GM21381 (cell line): ENCODE results near the gene FLRT1.
"Not testable (repeated sequence)": the region's sequence is repeated elsewhere in the genome, so short reads cannot be mapped to it uniquely, and the experiment has no call there.

ENCODE experiments used
- ATAC-seq: cut with Tn5 transposase; IDR thresholded peaks from one replicate; pipeline ENCODE4 v1.9.1; 2021; ENCODE audit warnings: mild to moderate bottlenecking, moderate library complexity; ENCODE audit not compliant: unreplicated experiment

The FLRT1 gene

GRCh38 chr11:64044730-64045393, 9.1 kb downstream of the FLRT1 start:
- no peak for ATAC-seq

DNA sequence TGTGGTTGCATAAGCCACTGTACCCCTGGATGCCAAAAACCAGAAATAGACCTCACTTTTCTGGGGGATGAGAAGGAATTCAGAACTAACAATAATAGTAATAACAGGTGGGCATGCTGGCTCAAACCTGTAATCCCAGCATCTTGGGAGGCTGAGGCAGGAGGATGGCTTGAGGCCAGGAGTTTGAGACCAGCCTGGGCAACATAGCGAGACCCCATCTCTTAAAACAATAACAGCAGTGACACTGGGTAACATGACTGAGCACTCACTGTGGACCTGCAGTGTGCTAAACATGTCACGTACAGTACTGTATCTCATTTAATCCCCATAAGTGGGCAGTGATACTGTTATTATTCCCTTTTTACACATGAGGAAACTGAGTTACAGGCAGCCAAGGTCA, 10.0 kb downstream of the FLRT1 start:
- ATAC-seq, result no peak

- ATAC-seq, result not testable (repeated sequence)
Measured at GRCh38 chr11:64047373-64047772, 11.6 kb downstream of the FLRT1 start.

DNA sequence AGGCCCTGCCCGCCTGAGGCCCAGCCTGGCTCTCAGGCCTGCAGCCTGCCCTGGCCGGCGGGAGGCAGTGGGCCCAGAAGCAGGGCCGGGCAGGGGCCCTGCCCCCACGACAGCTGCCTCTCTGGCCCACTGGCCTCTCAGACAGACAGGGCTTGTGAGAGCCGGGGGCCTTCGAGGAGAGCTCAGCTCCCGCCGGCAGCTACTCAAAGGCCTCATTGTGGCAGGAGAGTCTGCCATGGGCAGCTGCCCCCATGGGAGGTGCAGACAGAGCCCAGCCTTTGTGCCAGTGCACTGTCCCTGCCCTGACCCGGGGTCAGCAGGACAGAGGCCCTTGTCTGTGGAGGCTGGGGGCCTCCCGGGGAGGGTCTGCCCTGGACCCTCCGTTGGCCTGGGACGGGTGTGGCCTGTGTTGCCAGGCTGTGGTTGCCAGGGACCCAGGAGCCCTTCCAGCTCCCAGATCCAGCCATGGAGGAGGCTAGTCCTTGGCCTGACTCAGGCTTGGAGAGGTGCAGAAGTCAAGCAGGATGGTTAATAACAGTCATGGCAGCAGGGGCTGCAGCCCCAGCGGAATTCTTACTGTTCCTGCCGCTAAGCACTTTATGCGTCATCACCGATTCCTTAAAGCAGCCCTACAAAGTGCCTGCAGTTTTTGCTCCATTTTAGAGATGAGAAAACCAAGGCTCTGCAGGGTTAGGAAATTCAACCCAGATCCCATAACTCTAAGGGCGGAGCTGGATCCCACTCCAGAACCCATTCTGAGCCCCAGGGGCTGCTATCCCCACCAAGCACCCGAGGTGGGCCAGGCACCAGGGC, 12.5 kb downstream of the FLRT1 start:
- ATAC-seq, result no peak

DNA sequence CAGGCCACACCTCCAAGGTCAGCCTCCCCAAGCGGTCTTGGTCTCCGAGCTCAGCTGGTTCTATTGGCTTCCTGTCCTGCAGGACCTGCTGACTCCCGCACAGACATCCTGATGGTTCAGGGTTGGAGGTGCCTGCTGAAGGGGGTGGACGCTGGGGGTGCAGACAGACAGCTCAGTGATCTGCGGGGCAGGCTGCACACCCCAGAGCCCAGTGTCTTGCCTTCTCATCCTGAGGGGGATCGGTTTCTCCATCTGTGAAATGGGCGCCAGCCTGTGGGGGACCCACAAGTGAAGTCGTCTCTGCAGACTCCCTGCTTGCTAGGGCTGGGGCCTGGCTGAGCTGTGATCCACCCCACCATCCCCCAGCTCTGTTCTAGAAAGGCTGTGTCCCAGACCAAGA, 13.8 kb downstream of the FLRT1 start:
- ATAC-seq, result no peak

DNA sequence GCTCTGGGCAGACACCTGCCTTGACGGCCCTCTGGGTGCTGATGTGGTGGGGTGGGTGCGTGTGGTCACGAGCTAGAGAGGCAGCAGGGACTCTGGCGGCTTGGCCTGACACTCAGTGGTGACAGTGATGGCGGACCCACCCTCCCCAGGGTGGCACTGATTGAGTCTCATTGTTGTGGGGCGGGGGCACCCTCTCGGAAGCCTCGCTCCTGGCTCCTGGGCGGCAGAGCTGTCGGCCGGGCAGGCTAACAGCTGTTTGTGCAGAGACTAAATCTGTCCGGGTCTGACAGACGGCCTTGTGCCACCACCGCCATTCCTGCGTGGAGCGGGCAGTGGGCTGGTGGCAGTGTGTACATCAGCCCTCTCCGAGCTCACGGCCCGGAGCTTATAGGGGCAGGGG, 15.6 kb downstream of the FLRT1 start:
- ATAC-seq, result no peak

DNA sequence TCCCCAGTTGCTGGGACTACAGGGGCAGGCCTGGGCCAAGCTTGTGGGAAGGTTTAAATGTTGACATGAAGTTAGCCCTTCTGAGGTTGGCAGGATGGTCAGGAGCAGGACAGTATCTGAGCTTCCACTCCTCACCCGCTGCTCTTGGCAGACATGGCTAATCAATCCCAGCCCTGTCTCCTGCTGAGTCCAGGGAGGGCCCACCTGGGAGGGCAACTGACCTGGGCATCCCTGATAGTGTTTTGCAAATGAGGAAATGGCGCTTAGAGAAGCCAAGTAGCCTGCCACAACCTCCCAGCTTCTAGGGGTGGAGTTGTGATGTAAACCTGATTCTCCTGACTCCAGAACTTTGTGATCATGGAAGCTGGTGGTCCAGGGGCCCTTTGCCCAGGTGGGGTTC, 16.7 kb downstream of the FLRT1 start:
- ATAC-seq, result no peak

- no peak for ATAC-seq
Measured at GRCh38 chr11:64052938-64053622, 17.3 kb downstream of the FLRT1 start.

GRCh38 chr11:64053699-64054098, 18.0 kb downstream of the FLRT1 start:
- ATAC-seq, result no peak

DNA sequence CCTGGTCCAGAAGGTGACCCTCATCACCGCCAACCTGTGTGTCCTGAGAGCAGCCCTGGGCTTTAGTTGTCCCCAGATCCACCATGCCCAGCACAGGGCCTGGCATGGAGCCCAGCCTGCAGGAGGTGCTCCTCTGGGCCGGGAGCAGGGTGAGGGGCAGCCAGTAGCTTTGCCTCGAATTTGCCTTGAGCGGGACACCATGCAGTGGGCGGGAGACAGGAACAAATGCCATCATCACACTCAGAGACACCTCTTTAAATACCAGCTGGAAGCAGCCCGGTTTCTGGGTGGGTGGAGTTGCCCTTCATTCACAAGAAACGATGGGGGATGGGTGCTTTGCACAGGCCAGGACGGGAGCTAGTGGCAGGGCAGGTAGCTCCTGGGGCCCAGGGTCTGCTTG, 19.3 kb downstream of the FLRT1 start:
- no peak for ATAC-seq

- no peak for ATAC-seq
Measured at GRCh38 chr11:64056213-64056785, 20.6 kb downstream of the FLRT1 start.

- ATAC-seq, result no peak
Measured at GRCh38 chr11:64056861-64057260, 21.1 kb downstream of the FLRT1 start.

GRCh38 chr11:64057890-64058289, 22.2 kb downstream of the FLRT1 start:
- ATAC-seq, result no peak

GRCh38 chr11:64058494-64058893, 22.8 kb downstream of the FLRT1 start:
- ATAC-seq, result no peak

DNA sequence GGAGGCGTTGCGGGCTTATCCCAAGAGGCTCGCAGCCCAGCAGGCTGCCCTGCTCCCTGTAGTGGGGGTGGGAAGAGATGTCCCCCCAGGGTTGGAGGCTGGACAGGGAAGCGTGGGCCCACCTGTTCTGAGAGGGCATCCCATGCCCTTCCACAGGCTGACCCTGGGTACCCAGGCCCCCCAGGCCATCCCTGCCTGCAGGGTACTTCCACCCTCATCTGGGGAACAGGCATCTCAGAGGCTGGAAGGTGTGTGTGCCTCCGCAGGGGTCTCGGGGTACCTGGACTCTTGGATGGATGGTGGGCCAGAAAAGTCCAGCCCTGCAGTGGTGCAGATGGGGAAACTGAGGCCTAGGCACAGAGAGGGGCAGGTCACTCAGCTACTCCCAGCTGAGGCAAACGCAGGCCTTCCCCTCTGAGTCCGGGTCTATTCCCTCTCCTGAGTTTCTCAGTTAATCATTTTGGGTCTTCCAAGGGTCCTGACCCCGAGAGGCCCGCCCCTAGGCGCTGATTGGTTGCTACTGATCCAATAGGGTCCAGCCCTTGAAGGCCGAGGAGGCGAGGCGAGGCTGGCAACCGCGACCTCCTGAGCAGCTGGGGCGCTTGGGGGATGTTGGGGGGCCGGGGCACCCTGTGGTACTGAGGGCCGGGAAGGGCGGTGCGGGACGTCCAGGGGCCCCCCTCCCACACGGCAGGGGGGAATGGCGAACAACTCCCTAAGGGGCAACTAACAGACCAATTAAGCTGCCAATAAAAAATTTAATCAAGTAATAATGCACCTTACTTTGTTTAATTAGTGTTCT, 23.8 kb downstream of the FLRT1 start:
- ATAC-seq, result no peak

DNA sequence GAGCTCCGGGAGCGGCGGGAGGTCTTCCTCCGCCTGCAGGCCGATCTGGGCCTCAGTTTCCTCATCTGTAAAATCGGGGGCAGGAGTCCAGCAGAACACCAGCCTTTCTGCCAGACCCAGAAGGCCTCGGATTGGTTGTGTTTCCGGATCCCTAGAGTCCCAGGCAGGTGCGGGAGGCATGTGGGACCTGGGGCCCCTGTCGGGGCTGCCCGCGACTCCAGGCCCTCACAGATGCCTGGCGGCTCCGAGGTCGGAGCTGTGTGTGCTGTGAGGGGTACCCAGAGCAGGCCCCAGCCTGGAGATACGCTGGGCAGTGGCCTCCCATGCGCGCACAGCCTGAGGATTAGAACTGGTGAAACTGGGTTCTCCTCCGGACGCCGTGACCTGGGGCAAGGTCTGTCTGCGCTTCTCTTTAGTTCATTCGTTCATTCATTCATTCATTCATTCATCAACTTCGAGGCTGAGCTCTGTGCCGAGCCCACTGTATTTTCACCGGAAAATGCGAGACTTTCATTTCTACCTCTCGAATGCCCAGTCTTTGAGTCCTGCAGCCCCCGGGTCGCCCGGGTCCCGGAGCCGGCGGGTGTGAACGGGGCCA, 24.6 kb downstream of the FLRT1 start:
- ATAC-seq, result no peak

DNA sequence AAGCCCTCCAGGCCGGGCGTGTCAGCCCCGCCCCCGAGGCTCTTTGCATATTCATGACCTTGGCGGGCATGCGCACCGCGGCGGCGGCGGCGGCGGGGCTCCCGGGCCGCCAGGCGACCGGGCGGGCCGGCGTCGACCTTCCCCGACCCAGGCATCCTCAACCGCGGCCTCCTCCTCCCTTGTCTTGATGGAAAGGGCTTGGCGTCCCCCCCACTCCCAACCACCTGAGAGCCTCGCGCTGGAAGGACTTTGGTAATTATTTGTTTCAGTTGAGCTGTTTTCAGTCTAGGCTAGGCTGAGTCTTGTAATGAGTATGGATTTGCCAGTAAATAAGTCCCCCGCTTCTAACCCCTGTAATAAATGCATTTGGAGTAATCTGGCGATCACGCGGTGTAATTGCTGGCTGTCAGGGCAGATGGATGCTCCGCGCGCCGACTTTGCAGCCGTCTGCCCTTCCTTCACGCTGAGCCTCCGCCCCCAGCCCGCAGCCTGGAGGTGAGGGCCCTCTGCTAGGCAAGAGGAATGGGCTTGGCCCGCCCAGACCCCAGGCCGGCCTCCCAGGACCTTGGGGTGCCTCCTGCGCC, 25.2 kb downstream of the FLRT1 start:
- no peak for ATAC-seq

- ATAC-seq, result no peak
Measured at GRCh38 chr11:64062185-64063039, 26.7 kb downstream of the FLRT1 start.

- no peak for ATAC-seq
Measured at GRCh38 chr11:64063777-64064176, 28.0 kb downstream of the FLRT1 start.
